GM18505 (cell line): ENCODE measurements around the gene GAD1.

Source experiments
- ATAC-seq: cut with Tn5 transposase; IDR thresholded peaks from one replicate; pipeline ENCODE4 v1.9.1; 2021; ENCODE audit not compliant: unreplicated experiment
- POLR2A ChIP-seq: IDR thresholded peaks from 4 replicates; pipeline ENCODE4 v1.6.1; 2011; ENCODE audit warnings: borderline replicate concordance; ENCODE audit not compliant: insufficient read depth, insufficient read length; ENCODE audit errors: extremely low read depth

The GAD1 gene

GRCh38 chr2:170873035-170873692 is 56.5 kb downstream of the GAD1 start:
- no peak for TF ChIP-seq POLR2A
- peak; percentile 83 for ATAC-seq

GRCh38 chr2:170878066-170878465 is 61.4 kb downstream of the GAD1 start:
- no peak for ATAC-seq
- TF ChIP-seq POLR2A, result no peak

- ATAC-seq, result no peak
- TF ChIP-seq POLR2A, result no peak
Observed at GRCh38 chr2:170878505-170878904, 61.8 kb downstream of the GAD1 start.

- ATAC-seq, result no peak
- no peak for TF ChIP-seq POLR2A
Observed at GRCh38 chr2:170881840-170882239, 65.2 kb downstream of the GAD1 start.

- no peak for TF ChIP-seq POLR2A
- ATAC-seq, result no peak
Observed at GRCh38 chr2:170882758-170883157, 66.1 kb downstream of the GAD1 start.

- no peak for ATAC-seq
- TF ChIP-seq POLR2A, result no peak
Observed at GRCh38 chr2:170883683-170884082, 67.0 kb downstream of the GAD1 start.

GRCh38 chr2:170885130-170885791 is 68.6 kb downstream of the GAD1 start:
- no peak for ATAC-seq

GRCh38 chr2:170886386-170886785 is 69.7 kb downstream of the GAD1 start:
- no peak for TF ChIP-seq POLR2A
- no peak for ATAC-seq

More at GRCh38 chr2:170885130-170885791, 68.6 kb downstream of the GAD1 start:
- TF ChIP-seq POLR2A, result no peak

GRCh38 chr2:170887496-170887895 is 70.8 kb downstream of the GAD1 start:
- TF ChIP-seq POLR2A, result no peak
- no peak for ATAC-seq

- ATAC-seq, result no peak
- no peak for TF ChIP-seq POLR2A
Observed at GRCh38 chr2:170887896-170888295, 71.2 kb downstream of the GAD1 start.

GRCh38 chr2:170891893-170892292 is 75.2 kb downstream of the GAD1 start:
- ATAC-seq, result no peak
- TF ChIP-seq POLR2A, result no peak

GRCh38 chr2:170892391-170892951 is 75.8 kb downstream of the GAD1 start:
- no peak for TF ChIP-seq POLR2A
- ATAC-seq, result no peak

- no peak for TF ChIP-seq POLR2A
- ATAC-seq, result no peak
Observed at GRCh38 chr2:170895023-170895757, 78.5 kb downstream of the GAD1 start.

GRCh38 chr2:170896622-170897021 is 79.9 kb downstream of the GAD1 start:
- no peak for TF ChIP-seq POLR2A
- no peak for ATAC-seq

GRCh38 chr2:170897108-170897507 is 80.4 kb downstream of the GAD1 start:
- no peak for TF ChIP-seq POLR2A
- no peak for ATAC-seq
